ENCODE data around the gene AOC2.
"Not testable (repeated sequence)": the region's sequence is repeated elsewhere in the genome, so short reads cannot be mapped to it uniquely, and the experiment has no call there.

Gene AOC2

GRCh38 chr17:42883802-42884558 is 39.6 kb downstream of the AOC2 start:
- no peak for DNase-seq (ENCODE audit: low read depth in 2 of 2)

DNA sequence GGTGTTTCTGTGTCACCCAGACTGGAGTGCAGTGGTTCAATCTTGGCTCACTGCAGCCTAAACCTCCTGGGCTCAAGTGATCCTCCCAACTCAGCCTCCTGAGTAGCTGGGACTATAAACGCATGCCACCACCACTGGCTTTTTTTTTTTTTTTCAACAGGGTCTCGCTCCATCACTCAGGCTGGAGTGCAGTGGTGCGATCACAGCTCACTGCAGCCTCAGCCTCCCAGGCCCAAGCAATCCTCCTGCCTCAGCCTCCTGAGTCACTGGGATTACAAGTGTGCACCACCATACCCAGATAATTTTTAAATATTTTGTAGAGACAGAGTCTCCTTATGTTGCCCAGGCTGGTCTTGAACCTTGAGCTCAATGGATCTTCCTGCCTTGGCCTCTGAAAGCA is 41.4 kb downstream of the AOC2 start:
- not testable (repeated sequence) for DNase-seq (ENCODE audit: low read depth in 2 of 2)

- DNase-seq (ENCODE audit: low read depth in 2 of 2) = no peak
These were observed 42.1 kb downstream of the AOC2 start for GRCh38 chr17:42886283-42887176.

- no peak for DNase-seq (ENCODE audit: low read depth in 2 of 2)
These were observed 45.4 kb downstream of the AOC2 start for GRCh38 chr17:42889809-42890208.

DNA sequence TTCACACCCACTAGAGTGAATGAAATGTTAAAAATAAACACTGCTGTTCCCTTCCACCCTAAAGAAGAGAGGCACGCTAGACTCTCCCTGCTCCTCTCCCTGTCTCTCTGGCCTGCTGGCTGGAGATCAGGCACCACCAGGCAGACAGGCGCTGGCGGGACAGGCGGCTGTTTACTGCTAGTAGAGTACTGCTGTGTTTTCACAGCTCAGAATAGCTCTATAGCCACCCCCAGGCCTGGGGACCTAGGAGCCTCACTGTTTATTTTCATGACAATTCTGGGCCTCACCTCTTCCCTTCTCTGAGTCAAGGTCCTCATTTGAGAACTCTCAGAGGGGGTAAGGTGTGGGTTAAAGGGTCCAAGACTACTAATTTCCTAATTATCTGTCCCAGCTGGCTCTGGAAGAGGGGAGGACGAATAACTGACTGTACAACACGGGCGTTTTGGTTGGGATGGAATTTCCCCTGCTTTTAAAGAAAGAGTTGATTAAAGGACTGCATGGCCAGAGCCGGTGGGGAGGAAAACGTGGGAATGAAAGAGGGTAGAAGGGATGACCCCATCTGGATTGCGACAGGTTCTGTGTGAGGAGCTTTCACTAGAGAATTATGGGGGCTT is 47.3 kb downstream of the AOC2 start:
- no peak for DNase-seq (ENCODE audit: low read depth in 2 of 2)

GRCh38 chr17:42893359-42893758 is 49.0 kb downstream of the AOC2 start:
- DNase-seq (ENCODE audit: low read depth in 2 of 2) = no peak

- DNase-seq (ENCODE audit: low read depth in 2 of 2) = no peak
These were observed 50.2 kb downstream of the AOC2 start for GRCh38 chr17:42894283-42895184.

- no peak for DNase-seq (ENCODE audit: low read depth in 2 of 2)
These were observed 50.8 kb downstream of the AOC2 start for GRCh38 chr17:42895185-42895555.

GRCh38 chr17:42898147-42898811 is 53.9 kb downstream of the AOC2 start:
- no peak for DNase-seq (ENCODE audit: low read depth in 2 of 2)

DNA sequence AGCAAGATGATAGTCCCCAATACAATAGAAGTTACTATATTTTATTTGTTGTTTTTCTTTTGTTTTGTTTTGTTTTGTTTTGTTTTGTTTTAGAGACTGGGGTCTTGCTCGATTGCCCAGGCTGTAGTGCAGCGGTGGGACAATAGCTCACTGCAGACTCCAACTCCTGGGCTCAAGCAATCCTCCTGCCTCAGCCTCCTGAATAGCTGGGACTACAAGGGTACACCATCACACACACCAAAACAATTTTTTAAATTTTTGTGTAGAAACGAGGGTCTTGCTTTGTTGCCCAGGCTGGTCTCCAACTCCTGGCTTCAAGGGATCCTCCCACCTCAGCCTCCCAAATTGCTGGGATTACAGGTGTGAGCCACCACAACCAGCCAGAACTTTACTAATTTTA is 55.6 kb downstream of the AOC2 start:
- not testable (repeated sequence) for DNase-seq (ENCODE audit: low read depth in 2 of 2)

Data from stimulated activated CD8-positive, alpha-beta memory T cell treated with anti-CD3 and anti-CD28 coated beads, Interleukin-7, amount 100 ng/mL, for 1 hour (primary cell).